H9 (cell line): ENCODE data around the gene ATP11B. TPM values are rescaled to one million over a fixed set of nuclear protein-coding genes. Genes with fewer than 3 reads are reported as not detected.

Source experiments
- DNase-seq: peaks from one replicate; pipeline ENCODE4 v3.0.0-alpha.2; 2017
- H2AFZ ChIP-seq: one replicate; pipeline ENCODE4 v1.6.1; 2013; ENCODE audit warnings: mild to moderate bottlenecking, low read length, control low read depth, moderate library complexity
- H2AK5ac ChIP-seq: 2 replicates; pipeline ENCODE4 v1.6.1; 2013; ENCODE audit warnings: low read length, control low read depth, mixed read lengths; ENCODE audit not compliant: insufficient read length
- H2BK120ac ChIP-seq: one replicate; pipeline ENCODE4 v1.6.1; 2013; ENCODE audit warnings: low read depth, mild to moderate bottlenecking, low read length, control low read depth, inconsistent platforms; ENCODE audit not compliant: poor library complexity, severe bottlenecking
- H2BK12ac ChIP-seq: 2 replicates; pipeline ENCODE4 v1.6.1; 2013; ENCODE audit warnings: low read length, control low read depth, mixed read lengths, low read depth; ENCODE audit not compliant: insufficient read length
- H2BK15ac ChIP-seq: 2 replicates; pipeline ENCODE4 v1.6.1; 2013; ENCODE audit warnings: low read depth, low read length, control low read depth
- H2BK20ac ChIP-seq: one replicate; pipeline ENCODE4 v1.6.1; 2013; ENCODE audit warnings: low read depth, mild to moderate bottlenecking, low read length, control low read depth, inconsistent platforms; ENCODE audit not compliant: poor library complexity, severe bottlenecking
- H2BK5ac ChIP-seq: 2 replicates; pipeline ENCODE4 v1.6.1; 2013; ENCODE audit warnings: low read length, control low read depth, mixed read lengths; ENCODE audit not compliant: insufficient read length
- H3K14ac ChIP-seq: 2 replicates; pipeline ENCODE4 v1.6.1; 2013; ENCODE audit warnings: low read length, control low read depth; ENCODE audit not compliant: insufficient read depth
- H3K18ac ChIP-seq: 2 replicates; pipeline ENCODE4 v1.6.1; 2013; ENCODE audit warnings: low read depth, mild to moderate bottlenecking, mixed read lengths, low read length, control low read depth; ENCODE audit not compliant: insufficient read length
- H3K23ac ChIP-seq: 2 replicates; pipeline ENCODE4 v1.6.1; 2013; ENCODE audit warnings: low read length, control low read depth, mixed read lengths, low read depth; ENCODE audit not compliant: insufficient read length
- H3K23me2 ChIP-seq: 2 replicates; pipeline ENCODE4 v1.6.1; 2013; ENCODE audit warnings: low read depth, mild to moderate bottlenecking, mixed read lengths, low read length, control low read depth; ENCODE audit not compliant: insufficient read length, poor library complexity, severe bottlenecking
- H3K27ac ChIP-seq: 2 replicates; pipeline ENCODE4 v1.5.1; 2013; ENCODE audit warnings: low read length, control low read depth, mixed read lengths, low read depth; ENCODE audit not compliant: insufficient read length
- H3K27me3 ChIP-seq: 2 replicates; pipeline ENCODE4 v1.6.1; 2013; ENCODE audit warnings: low read length, control low read depth, inconsistent platforms; ENCODE audit not compliant: insufficient read depth
- H3K4ac ChIP-seq: 2 replicates; pipeline ENCODE4 v1.6.1; 2013; ENCODE audit warnings: low read depth, mild to moderate bottlenecking, control low read depth, inconsistent platforms, low read length, moderate library complexity
- H3K4me1 ChIP-seq: 2 replicates; pipeline ENCODE4 v1.6.1; 2013; ENCODE audit warnings: low read length, control low read depth, inconsistent platforms; ENCODE audit not compliant: insufficient read depth
- H3K4me2 ChIP-seq: 2 replicates; pipeline ENCODE4 v1.6.1; 2013; ENCODE audit warnings: low read length, control low read depth, mixed read lengths; ENCODE audit not compliant: insufficient read length, insufficient read depth
- H3K56ac ChIP-seq: 2 replicates; pipeline ENCODE4 v1.6.1; 2013; ENCODE audit warnings: low read depth, mild to moderate bottlenecking, mixed read lengths, low read length, control low read depth; ENCODE audit not compliant: insufficient read length
- H3K79me1 ChIP-seq: 2 replicates; pipeline ENCODE4 v1.6.1; 2013; ENCODE audit warnings: low read depth, mild to moderate bottlenecking, moderate library complexity, low read length, control low read depth, inconsistent platforms; ENCODE audit not compliant: insufficient read depth, poor library complexity, severe bottlenecking
- H3K79me2 ChIP-seq: 2 replicates; pipeline ENCODE4 v1.6.1; 2013; ENCODE audit warnings: low read length, control low read depth, inconsistent platforms; ENCODE audit not compliant: insufficient read depth
- H3K9ac ChIP-seq: 2 replicates; pipeline ENCODE4 v1.6.1; 2013; ENCODE audit warnings: low read length, control low read depth, mixed read lengths; ENCODE audit not compliant: insufficient read length; ENCODE audit errors: extremely low read depth
- H3K9me3 ChIP-seq: one replicate; pipeline ENCODE4 v1.6.1; 2013; ENCODE audit warnings: low read depth, low read length, inconsistent platforms; ENCODE audit not compliant: control insufficient read depth
- H3T11ph ChIP-seq: one replicate; pipeline ENCODE4 v1.6.1; 2013; ENCODE audit warnings: mild to moderate bottlenecking, low read length, control low read depth, inconsistent platforms
- H4K20me1 ChIP-seq: one replicate; pipeline ENCODE4 v1.6.1; 2013; ENCODE audit not compliant: control insufficient read depth, insufficient read length, insufficient read depth
- H4K5ac ChIP-seq: 2 replicates; pipeline ENCODE4 v1.6.1; 2013; ENCODE audit warnings: low read depth, mild to moderate bottlenecking, mixed read lengths, low read length, control low read depth; ENCODE audit not compliant: insufficient read length
- H4K8ac ChIP-seq: replicated peaks from 2 replicates; pipeline ENCODE4 v1.6.1; 2013; ENCODE audit warnings: low read length, control low read depth, mixed read lengths, low read depth; ENCODE audit not compliant: insufficient read length
- H4K91ac ChIP-seq: 2 replicates; pipeline ENCODE4 v1.6.1; 2013; ENCODE audit warnings: low read depth, mild to moderate bottlenecking, moderate library complexity, mixed read lengths, low read length, control low read depth; ENCODE audit not compliant: insufficient read length
- H3K27ac Mint-ChIP-seq, 3 experiments: 2 replicates in 2 of 3; 3 replicates in 1 of 3; pipeline ENCODE4 v1.8.0; 2020 to 2021; ENCODE audit warnings: mixed read lengths in 3 of 3, mild to moderate bottlenecking in 1 of 3, moderate library complexity in 1 of 3
- H3K27me3 Mint-ChIP-seq: 2 replicates; pipeline ENCODE4 v1.8.0; 2021; ENCODE audit warnings: low read depth, mild to moderate bottlenecking, moderate library complexity, mixed read lengths
- H3K36me3 Mint-ChIP-seq, 3 experiments: 2 replicates in 2 of 3; 3 replicates in 1 of 3; pipeline ENCODE4 v1.8.0; 2020 to 2021; ENCODE audit warnings: low read depth in 3 of 3, mixed read lengths in 3 of 3; ENCODE audit not compliant: insufficient read depth in 1 of 3
- H3K4me1 Mint-ChIP-seq, 2 experiments: 2 replicates each; pipeline ENCODE4 v1.8.0; 2020; ENCODE audit warnings: mixed read lengths in 2 of 2
- H3K4me3 Mint-ChIP-seq, 2 experiments: 2 replicates in 1 of 2; 3 replicates in 1 of 2; pipeline ENCODE4 v1.8.0; 2020 to 2021; ENCODE audit warnings: mild to moderate bottlenecking in 2 of 2, mixed read lengths in 2 of 2, moderate library complexity in 1 of 2
- H3K9me3 Mint-ChIP-seq, 2 experiments: 2 replicates in 1 of 2; 3 replicates in 1 of 2; pipeline ENCODE4 v1.8.0; 2020; ENCODE audit warnings: mild to moderate bottlenecking in 2 of 2, mixed read lengths in 2 of 2, moderate library complexity in 1 of 2
- CTCF ChIP-seq: fragments of 200-600 bp; sonication (generic); conservative IDR thresholded peaks from 3 replicates; pipeline ENCODE4 v1.8.0; 2021; ENCODE audit warnings: antibody characterized with exemption, mild to moderate bottlenecking
- WGBS: extraction: QIAGEN DNeasy Blood & Tissue Kit; methylation state at CpG from one replicate; pipeline ENCODE4 v1.1.7; 2013; ENCODE audit warnings: missing lambda C conversion rate, low lambda C conversion rate, mixed read lengths; ENCODE audit not compliant: insufficient read length; ENCODE audit errors: extremely low coverage; 5-methylcytosine and 5-hydroxymethylcytosine counted together
- total RNA-seq: library from RNA; stranded (reverse); gene quantifications from 2 replicates; pipeline ENCODE4 v1.2.1, GENCODE V29; 2021

The ATP11B gene
- total RNA-seq, 1 experiment from 2014 or later = 30.0 TPM

- Mint-ChIP-seq H3K36me3 (peaks cover 0 to 3% (median 0%) of the 10 kb centered on the region in 3 experiments; a peak in 1 of 7 replicates), H3K9me3 (no peaks in the 10 kb centered on the region; a peak in 1 of 5 replicates), H3K4me1 (peaks cover 13 to 20% of the 10 kb centered on the region in 2 experiments), H3K27me3 (peaks cover 9% of the 10 kb centered on the region), H3K4me3 (peak overlapping the region; percentile 86 to 93), H3K27ac (0 out of 7 replicates have a peak overlapping the region, but pooled peaks of 1 of the 3 experiments have one; percentile 35)
- H2AK5ac ChIP-seq = no peak overlapping the region
- H3K4me2 ChIP-seq = peak overlapping the region; percentile 100
- no peak overlapping the region for H2BK15ac ChIP-seq
- H3T11ph ChIP-seq = no peak overlapping the region
- H3K4me1 ChIP-seq = no peaks in the 10 kb centered on the region
- no peak overlapping the region for H2AFZ ChIP-seq
- H3K79me1 ChIP-seq = no peaks in the 10 kb centered on the region
- no peak overlapping the region for H4K91ac ChIP-seq
- no peaks in the 10 kb centered on the region for H3K27me3 ChIP-seq
- no peaks in the 10 kb centered on the region for H3K9me3 ChIP-seq
- no peak overlapping the region for H2BK5ac ChIP-seq
- H3K23me2 ChIP-seq = peaks cover 8% of the 10 kb centered on the region
- H4K8ac ChIP-seq = no peak overlapping the region
- no peak overlapping the region for H4K5ac ChIP-seq
- H3K27ac ChIP-seq = no peak overlapping the region
- no CpG with 5 or more reads among the region's 86 CpGs for WGBS
- no peaks in the 10 kb centered on the region for H3K79me2 ChIP-seq
- peak; percentile 44 for DNase-seq
- no peak overlapping the region for H2BK120ac ChIP-seq
- H3K9ac ChIP-seq = peak overlapping the region; percentile 93
- H3K18ac ChIP-seq = peak overlapping the region; percentile 33
- no peak overlapping the region for H2BK12ac ChIP-seq
- TF ChIP-seq CTCF = no peak
- no peaks in the 10 kb centered on the region for H4K20me1 ChIP-seq
- H2BK20ac ChIP-seq = no peak overlapping the region
- H3K14ac ChIP-seq = peak overlapping the region; percentile 40
- no peak overlapping the region for H3K23ac ChIP-seq
- H3K56ac ChIP-seq = no peak overlapping the region
- no peak overlapping the region for H3K4ac ChIP-seq
Measured at GRCh38 chr3:182793663-182794454, 555 bp downstream of the ATP11B start.
